GM18873 (cell line): ENCODE data around the gene ABHD16B.
"Not testable (repeated sequence)": the region's sequence is repeated elsewhere in the genome, so short reads cannot be mapped to it uniquely, and the experiment has no call there.

Experiments
- ATAC-seq: cut with Tn5 transposase; IDR thresholded peaks from one replicate; pipeline ENCODE4 v1.9.1; 2021; ENCODE audit warnings: mild to moderate bottlenecking, moderate library complexity, moderate number of reproducible peaks; ENCODE audit not compliant: unreplicated experiment, low FRiP score

ABHD16B gene

GRCh38 chr20:63833776-63834490 lies 27.4 kb upstream of the ABHD16B start:
- no peak for ATAC-seq

GRCh38 chr20:63834491-63834880 lies 26.8 kb upstream of the ABHD16B start:
- no peak for ATAC-seq

GRCh38 chr20:63835021-63835858 lies 26.1 kb upstream of the ABHD16B start:
- no peak for ATAC-seq

GRCh38 chr20:63836458-63837344 lies 24.6 kb upstream of the ABHD16B start:
- no peak for ATAC-seq

GRCh38 chr20:63837479-63837878 lies 23.8 kb upstream of the ABHD16B start:
- ATAC-seq: no peak

- ATAC-seq: no peak
Observed at GRCh38 chr20:63839620-63840019, 21.7 kb upstream of the ABHD16B start.

- no peak for ATAC-seq
Observed at GRCh38 chr20:63840405-63840828, 20.9 kb upstream of the ABHD16B start.

GRCh38 chr20:63842258-63842657 lies 19.0 kb upstream of the ABHD16B start:
- no peak for ATAC-seq

- ATAC-seq: no peak
Observed at GRCh38 chr20:63843222-63843621, 18.1 kb upstream of the ABHD16B start.

GRCh38 chr20:63843778-63844177 lies 17.5 kb upstream of the ABHD16B start:
- no peak for ATAC-seq

- ATAC-seq: no peak
Observed at GRCh38 chr20:63844511-63844991, 16.7 kb upstream of the ABHD16B start.

- ATAC-seq: no peak
Observed at GRCh38 chr20:63846128-63846771, 15.0 kb upstream of the ABHD16B start.

GRCh38 chr20:63846888-63847236 lies 14.4 kb upstream of the ABHD16B start:
- ATAC-seq: no peak

GRCh38 chr20:63847237-63848002 lies 13.9 kb upstream of the ABHD16B start:
- no peak for ATAC-seq

- no peak for ATAC-seq
Observed at GRCh38 chr20:63848003-63848911, 13.0 kb upstream of the ABHD16B start.

- peak; percentile 78 for ATAC-seq
Observed at GRCh38 chr20:63850689-63851547, 10.4 kb upstream of the ABHD16B start.

- not testable (repeated sequence) for ATAC-seq
Observed at GRCh38 chr20:63851548-63851943, 9.8 kb upstream of the ABHD16B start.

GRCh38 chr20:63853733-63854068 lies 7.6 kb upstream of the ABHD16B start:
- not testable (repeated sequence) for ATAC-seq
